ENCODE data around the gene NNT.

GRCh38 chr5:43638107-43638506 is 35.1 kb downstream of the NNT start:
- TF ChIP-seq RAD21 (CRISPR knock-in tag; IDR thresholded peaks at IDR 0.05) (no peak), ZBTB10 (CRISPR knock-in tag; IDR thresholded peaks at IDR 0.05; ENCODE audit: borderline replicate concordance) (no peak), FOXA3 (CRISPR knock-in tag; IDR thresholded peaks at IDR 0.05) (no peak)

All from HepG2 (cell line).